WERI-Rb-1 (cell line): ENCODE results near the gene CALHM2.

Source experiments
- DNase-seq: peaks from one replicate; pipeline ENCODE4 v3.0.0-alpha.2; 2020
- H3K27ac ChIP-seq: fragments of 250-450 bp; sonication (Bioruptor Pico); 2 replicates; pipeline ENCODE4 v1.5.1; 2020; ENCODE audit warnings: mild to moderate bottlenecking, moderate library complexity
- H3K27me3 ChIP-seq: fragments of 250-450 bp; sonication (Bioruptor Pico); 2 replicates; pipeline ENCODE4 v1.5.1; 2021; ENCODE audit warnings: mild to moderate bottlenecking, low read depth, moderate library complexity; ENCODE audit not compliant: insufficient read depth, severe bottlenecking
- H3K36me3 ChIP-seq: fragments of 250-450 bp; sonication (Bioruptor Pico); 2 replicates; pipeline ENCODE4 v1.5.1; 2020; ENCODE audit warnings: mild to moderate bottlenecking, moderate library complexity
- H3K4me3 ChIP-seq: 2 replicates; pipeline ENCODE4 v1.5.1; 2011; ENCODE audit warnings: low read depth, mild to moderate bottlenecking, control low read depth, low read length
- H3K9me3 ChIP-seq: fragments of 250-450 bp; sonication (Bioruptor Pico); 2 replicates; pipeline ENCODE4 v1.5.1; 2021; ENCODE audit warnings: mild to moderate bottlenecking, moderate library complexity; ENCODE audit not compliant: severe bottlenecking
- TF ChIP-seq, protein P1 (sequence below): IDR thresholded peaks from 2 replicates; pipeline ENCODE4 v1.5.1; 2011; ENCODE audit warnings: low read depth, mild to moderate bottlenecking, control low read depth, inconsistent platforms, low read length

CALHM2 gene

DNA sequence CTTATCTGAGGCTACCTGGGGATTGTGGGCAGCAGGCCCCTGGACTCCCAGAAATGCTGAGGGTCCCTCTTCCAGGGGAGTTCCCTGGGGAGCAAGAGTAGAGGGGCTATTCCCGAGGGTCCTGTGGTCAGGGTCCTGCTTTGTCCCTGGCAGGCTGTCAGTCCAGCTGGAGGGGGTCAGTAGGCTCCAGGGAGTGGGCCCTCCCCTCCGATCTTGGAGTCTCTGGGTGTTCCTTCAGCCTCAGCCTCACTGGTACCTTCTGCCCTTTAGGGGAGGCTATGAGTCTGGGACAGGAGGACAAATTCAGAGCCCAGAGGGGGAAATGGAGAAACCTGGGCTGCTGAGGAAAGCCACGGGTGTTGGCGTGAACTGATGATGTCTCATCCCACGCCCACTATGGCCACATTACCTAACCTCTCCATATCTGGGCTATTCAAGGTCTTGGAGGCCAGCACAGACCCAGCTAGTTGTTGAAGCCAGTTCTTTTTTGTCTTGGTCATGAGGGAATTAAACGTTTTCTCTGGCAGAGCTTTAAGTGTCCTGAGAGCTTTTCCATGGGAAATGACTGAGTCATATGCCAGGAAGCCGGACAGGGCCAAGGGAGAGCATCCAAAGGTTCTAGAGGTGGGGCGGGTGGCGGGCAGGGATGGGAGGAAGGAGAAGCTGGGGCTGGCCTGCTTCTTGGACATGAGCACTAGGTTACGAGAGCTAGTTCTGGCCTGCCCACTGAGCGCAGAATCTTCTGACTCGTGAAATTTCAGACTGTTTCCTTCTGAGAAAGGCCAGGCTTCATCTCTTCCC is 6.2 kb downstream of the CALHM2 start:
- DNase-seq: no peak
- Histone ChIP-seq H3K9me3 (no peaks in the 10 kb centered on the region), H3K27ac (no peak overlapping the region), H3K4me3 (no peak overlapping the region), H3K27me3 (no peaks in the 10 kb centered on the region), H3K36me3 (peaks cover 58% of the 10 kb centered on the region)
- TF ChIP-seq, protein P1, sequence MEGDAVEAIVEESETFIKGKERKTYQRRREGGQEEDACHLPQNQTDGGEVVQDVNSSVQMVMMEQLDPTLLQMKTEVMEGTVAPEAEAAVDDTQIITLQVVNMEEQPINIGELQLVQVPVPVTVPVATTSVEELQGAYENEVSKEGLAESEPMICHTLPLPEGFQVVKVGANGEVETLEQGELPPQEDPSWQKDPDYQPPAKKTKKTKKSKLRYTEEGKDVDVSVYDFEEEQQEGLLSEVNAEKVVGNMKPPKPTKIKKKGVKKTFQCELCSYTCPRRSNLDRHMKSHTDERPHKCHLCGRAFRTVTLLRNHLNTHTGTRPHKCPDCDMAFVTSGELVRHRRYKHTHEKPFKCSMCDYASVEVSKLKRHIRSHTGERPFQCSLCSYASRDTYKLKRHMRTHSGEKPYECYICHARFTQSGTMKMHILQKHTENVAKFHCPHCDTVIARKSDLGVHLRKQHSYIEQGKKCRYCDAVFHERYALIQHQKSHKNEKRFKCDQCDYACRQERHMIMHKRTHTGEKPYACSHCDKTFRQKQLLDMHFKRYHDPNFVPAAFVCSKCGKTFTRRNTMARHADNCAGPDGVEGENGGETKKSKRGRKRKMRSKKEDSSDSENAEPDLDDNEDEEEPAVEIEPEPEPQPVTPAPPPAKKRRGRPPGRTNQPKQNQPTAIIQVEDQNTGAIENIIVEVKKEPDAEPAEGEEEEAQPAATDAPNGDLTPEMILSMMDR: no peak

DNA sequence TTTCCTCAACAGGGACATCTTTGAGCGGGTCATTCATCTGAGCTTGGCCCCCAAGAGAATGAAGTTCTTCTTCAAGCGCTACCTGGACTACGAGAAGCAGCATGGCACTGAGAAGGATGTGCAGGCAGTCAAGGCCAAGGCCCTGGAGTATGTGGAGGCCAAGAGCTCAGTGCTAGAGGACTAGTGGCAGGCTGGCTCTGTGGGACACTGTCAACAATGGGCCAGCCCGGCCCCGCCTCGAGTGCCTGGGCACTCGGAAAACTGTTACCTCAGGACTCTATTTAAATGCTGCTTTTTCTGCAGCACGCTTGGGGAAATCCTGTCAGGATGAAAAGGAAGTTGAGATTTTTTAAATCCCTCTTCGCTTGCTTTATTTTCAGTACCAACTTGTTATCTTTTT is 6.8 kb downstream of the CALHM2 start:
- peaks cover 63% of the 10 kb centered on the region for H3K36me3 ChIP-seq
- TF ChIP-seq, protein P1: no peak

GRCh38 chr10:103444478-103444877 is 7.7 kb downstream of the CALHM2 start:
- H3K9me3 ChIP-seq: no peaks in the 10 kb centered on the region
- DNase-seq: no peak
- TF ChIP-seq, protein P1: no peak
- no peak overlapping the region for H3K27ac ChIP-seq
- H3K27me3 ChIP-seq: no peaks in the 10 kb centered on the region
- H3K4me3 ChIP-seq: no peak overlapping the region
- peaks cover 72% of the 10 kb centered on the region for H3K36me3 ChIP-seq

More for the DNA sequence above, 6.8 kb downstream of the CALHM2 start:
- H3K27me3 ChIP-seq: no peaks in the 10 kb centered on the region
- H3K4me3 ChIP-seq: no peak overlapping the region
- no peaks in the 10 kb centered on the region for H3K9me3 ChIP-seq
- no peak overlapping the region for H3K27ac ChIP-seq
- DNase-seq: no peak

GRCh38 chr10:103443475-103444185 is 8.5 kb downstream of the CALHM2 start:
- Histone ChIP-seq H3K36me3 (peaks cover 81% of the 10 kb centered on the region), H3K27me3 (no peaks in the 10 kb centered on the region), H3K27ac (no peak overlapping the region), H3K9me3 (no peaks in the 10 kb centered on the region), H3K4me3 (no peak overlapping the region)
- DNase-seq: no peak
- TF ChIP-seq, protein P1: no peak

DNA sequence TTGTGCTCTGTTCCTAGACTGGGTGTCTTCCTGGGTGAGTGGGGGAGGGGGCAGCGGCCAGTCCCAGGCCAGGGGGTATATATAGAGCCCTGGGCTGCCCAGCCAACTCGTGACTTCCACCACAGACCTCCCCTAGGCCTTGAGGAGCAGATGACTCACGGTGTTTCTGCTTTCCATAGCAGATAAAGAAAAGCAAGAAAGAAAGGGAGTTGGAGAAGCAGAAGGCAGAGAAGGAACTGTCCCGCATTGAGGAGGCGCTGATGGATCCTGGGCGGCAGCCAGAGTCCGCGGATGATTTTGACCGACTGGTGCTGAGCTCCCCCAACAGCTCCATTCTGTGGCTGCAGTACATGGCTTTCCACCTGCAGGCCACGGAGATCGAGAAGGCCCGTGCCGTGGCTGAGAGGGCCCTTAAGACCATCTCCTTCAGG is 10.1 kb downstream of the CALHM2 start:
- no peaks in the 10 kb centered on the region for H3K9me3 ChIP-seq
- H3K27me3 ChIP-seq: no peaks in the 10 kb centered on the region
- H3K4me3 ChIP-seq: no peak overlapping the region
- H3K36me3 ChIP-seq: peaks cover 89% of the 10 kb centered on the region
- DNase-seq: no peak
- TF ChIP-seq, protein P1: no peak
- no peak overlapping the region for H3K27ac ChIP-seq
